K562 (cell line): ENCODE results near the gene BAK1. TPM values are rescaled to one million over a fixed set of nuclear protein-coding genes. Genes with fewer than 3 reads are reported as not detected.

Source experiments
- E2F4 ChIP-seq: sonication (generic); formaldehyde crosslinking; IDR thresholded peaks from 2 replicates; pipeline ENCODE4 v1.8.0; 2022; ENCODE audit warnings: mild to moderate bottlenecking, low read depth, missing genetic modification reagents
- EHMT2 ChIP-seq: fragments of 450-650 bp; IDR thresholded peaks from 2 replicates; pipeline ENCODE4 v1.6.1; 2018; ENCODE audit warnings: antibody characterized with exemption
- GABPB2 ChIP-seq: fragments of 250-450 bp; sonication (Bioruptor Pico); conservative IDR thresholded peaks from 2 replicates; pipeline ENCODE4 v1.5.1; 2021; ENCODE audit warnings: mild to moderate bottlenecking
- IRF2 ChIP-seq: sonication (generic); formaldehyde crosslinking; IDR thresholded peaks from 2 replicates; pipeline ENCODE4 v1.8.1; 2022; ENCODE audit warnings: mild to moderate bottlenecking, missing genetic modification reagents
- KDM5B ChIP-seq: fragments of 200-600 bp; sonication (generic); IDR thresholded peaks from 2 replicates; pipeline ENCODE4 v1.6.1; 2012; ENCODE audit warnings: low read depth, mild to moderate bottlenecking, moderate library complexity, low read length, control low read depth, inconsistent platforms; ENCODE audit not compliant: insufficient replicate concordance
- KHSRP ChIP-seq: fragments of 450-650 bp; IDR thresholded peaks from 2 replicates; pipeline ENCODE4 v1.6.1; 2017
- MEF2D ChIP-seq: conservative IDR thresholded peaks from 2 replicates; pipeline ENCODE4 v1.6.1; 2016; ENCODE audit warnings: low read depth, missing genetic modification characterization, missing compliant biosample characterization
- MITF ChIP-seq: IDR thresholded peaks from 2 replicates; pipeline ENCODE4 v1.6.1; 2014; ENCODE audit warnings: antibody characterized with exemption
- MTA1 ChIP-seq: fragments of 450-650 bp; IDR thresholded peaks from 2 replicates; pipeline ENCODE4 v1.6.1; 2017; ENCODE audit warnings: borderline replicate concordance
- RNF2 ChIP-seq: sonication (generic); IDR thresholded peaks from 2 replicates; pipeline ENCODE4 v1.6.1; 2016
- SRF ChIP-seq, 2 experiments: fragments of 250-450, 450-650 bp in 1 of 2; sonication (Bioruptor Pico) in 1 of 2; sonication (generic) in 1 of 2; formaldehyde crosslinking; IDR thresholded peaks; 2 replicates each; pipeline versions ENCODE4 v1.5.0 to v1.5.1; 2020 to 2022; ENCODE audit warnings: mild to moderate bottlenecking in 1 of 2, missing genetic modification reagents in 1 of 2
- TCF15 ChIP-seq: fragments of 250-450 bp; sonication (Bioruptor Pico); IDR thresholded peaks from 2 replicates; pipeline ENCODE4 v1.8.0; 2022; ENCODE audit warnings: moderate library complexity, mild to moderate bottlenecking, inconsistent platforms
- TCF7L2 ChIP-seq: fragments of 150-350 bp; IDR thresholded peaks from 2 replicates; pipeline ENCODE4 v1.6.1; 2016; ENCODE audit warnings: low read depth, mild to moderate bottlenecking, low read length, moderate library complexity
- TOE1 ChIP-seq, 2 experiments: fragments of 450-650 bp in 1 of 2; sonication (generic) in 1 of 2; formaldehyde crosslinking in 1 of 2; IDR thresholded peaks; 2 replicates each; pipeline versions ENCODE4 v1.7.1 to v1.8.0; 2016 to 2022; ENCODE audit warnings: borderline replicate concordance in 2 of 2, mild to moderate bottlenecking in 2 of 2, antibody characterized with exemption in 1 of 2, inconsistent platforms in 1 of 2, low read depth in 1 of 2, missing genetic modification reagents in 1 of 2, moderate library complexity in 1 of 2
- ZBTB12 ChIP-seq: fragments of 250-450 bp; sonication (Bioruptor Pico); IDR thresholded peaks from 2 replicates; pipeline ENCODE4 v1.4.0; 2020
- ZBTB7A ChIP-seq: IDR thresholded peaks from 2 replicates; pipeline ENCODE4 v1.6.1; 2011; ENCODE audit warnings: low read depth, mild to moderate bottlenecking, low read length, moderate library complexity, borderline replicate concordance; ENCODE audit not compliant: control insufficient read depth
- ZFX ChIP-seq: sonication (generic); formaldehyde crosslinking; IDR thresholded peaks from 2 replicates; pipeline ENCODE4 v1.8.0; 2022; ENCODE audit warnings: mild to moderate bottlenecking, missing genetic modification reagents, moderate library complexity
- ZNF311 ChIP-seq: fragments of 250-450 bp; sonication (Bioruptor Pico); IDR thresholded peaks from 2 replicates; pipeline ENCODE4 v1.4.0; 2020; ENCODE audit warnings: mild to moderate bottlenecking, moderate library complexity
- ZNF347 ChIP-seq: fragments of 450-650 bp; formaldehyde crosslinking; IDR thresholded peaks from 2 replicates; pipeline ENCODE4 v1.4.0; 2020; ENCODE audit warnings: low read depth, mild to moderate bottlenecking, moderate library complexity
- ZNF41 ChIP-seq: fragments of 250-450 bp; sonication (Bioruptor Pico); conservative IDR thresholded peaks from 2 replicates; pipeline ENCODE4 v1.4.0; 2020; ENCODE audit warnings: mild to moderate bottlenecking
- ZNF512 ChIP-seq: IDR thresholded peaks from 2 replicates; pipeline ENCODE4 v1.6.1; 2016; ENCODE audit warnings: missing genetic modification characterization, missing compliant biosample characterization
- ZNF707 ChIP-seq: fragments of 250-450 bp; sonication (Bioruptor Pico); conservative IDR thresholded peaks from 2 replicates; pipeline ENCODE4 v1.8.0; 2022; ENCODE audit warnings: inconsistent platforms, mild to moderate bottlenecking, moderate library complexity
- polyA plus RNA-seq, 8 experiments: library from polyadenylated mRNA; depleted of rRNA in 4 of 8; stranded (reverse) in 5 of 8; unstranded in 3 of 8; fragments of >200 nt; fragmentation: Nextera tagmentation in 2 of 8; fragmentation: Illumina TruSeq in 1 of 8; extraction: Ambion mirVana in 2 of 8; extraction: Trizol in 1 of 8; gene quantifications; 2 replicates each; pipeline versions ENCODE4 v1.2.1 to v1.2.3, GENCODE V29; 2011 to 2014; ENCODE audit warnings: inconsistent platforms in 1 of 8, missing spikeins in 1 of 8
- total RNA-seq, 7 experiments: library from RNA; depleted of rRNA in 6 of 7; stranded (reverse); fragments of >200 nt in 6 of 7; fragmentation: Illumina TruSeq in 2 of 7; extraction: Trizol in 2 of 7; gene quantifications; 2 replicates each; pipeline versions ENCODE4 v1.2.1 to v1.2.3, GENCODE V29; 2011 to 2021; ENCODE audit warnings: low replicate concordance in 1 of 7

Gene BAK1
- total and polyA plus RNA-seq, 9 of the 15 experiments (the other 6 are each of a cell fraction or from before 2014, with no cell fraction given), result 5.4 to 30.7 (median 18.9) TPM

GRCh38 chr6:33589731-33590530, 9.9 kb upstream of the BAK1 start (continued):
- TF ChIP-seq IRF2 (CRISPR knock-in tag), result no peak
- TF ChIP-seq RNF2, result no peak
- no peak for TF ChIP-seq ZNF707 (CRISPR knock-in tag)
- peak; percentile 70; the same call in 1 of the 2 replicates for TF ChIP-seq TOE1 (IDR thresholded peaks at IDR 0.05; ENCODE audit: borderline replicate concordance)
- TF ChIP-seq TOE1 (CRISPR knock-in tag; IDR thresholded peaks at IDR 0.05; ENCODE audit: borderline replicate concordance, low read depth), result no peak
- TF ChIP-seq MITF, result peak; percentile 71
- no peak for TF ChIP-seq ZNF41 (CRISPR knock-in tag)
- no peak for TF ChIP-seq E2F4
- no peak for TF ChIP-seq MTA1
- TF ChIP-seq TCF15, result 0 out of 2 replicates have a peak, but pooled peaks have one; percentile 20
- no peak for TF ChIP-seq ZNF311 (CRISPR knock-in tag)
- TF ChIP-seq ZNF512 (tag), result no peak
- peak; percentile 33 for TF ChIP-seq ZFX (CRISPR knock-in tag)
- no peak for TF ChIP-seq GABPB2 (CRISPR knock-in tag)
- no peak for TF ChIP-seq ZNF347 (CRISPR knock-in tag)
- no peak for TF ChIP-seq TCF7L2
- TF ChIP-seq EHMT2, result no peak
- TF ChIP-seq MEF2D (tag), result 0 out of 2 replicates have a peak, but pooled peaks have one; percentile 80
- peak in 1 of 2 experiments; percentile 27; a peak in 1 of 4 replicates for TF ChIP-seq SRF (CRISPR knock-in tag; IDR thresholded peaks at IDR 0.05)
- no peak for TF ChIP-seq ZBTB12
- TF ChIP-seq KDM5B, result no peak
- peak; percentile 70; the same call in 1 of the 2 replicates for TF ChIP-seq ZBTB7A
- no peak for TF ChIP-seq KHSRP
